Stimulated activated CD4-positive, alpha-beta T cell treated with anti-CD3 and anti-CD28 coated beads, TNF-alpha, amount 100 ng/mL, for 4 hours (primary cell): ENCODE results near the gene ABHD4.
"Not testable (repeated sequence)": the region's sequence is repeated elsewhere in the genome, so short reads cannot be mapped to it uniquely, and the experiment has no call there.

Experiments
- DNase-seq, 3 experiments: peaks; one replicate each; pipeline ENCODE4 v3.0.0-alpha.2; 2020; ENCODE audit warnings: low read depth in 3 of 3

Gene ABHD4

GRCh38 chr14:22561661-22562579, 36.2 kb upstream of the ABHD4 start:
- DNase-seq = peak in 2 of 3 experiments; percentile 52 to 64

- no peak for DNase-seq
Measured at GRCh38 chr14:22563987-22564386, 34.1 kb upstream of the ABHD4 start.

- DNase-seq = no peak
Measured at GRCh38 chr14:22564463-22564862, 33.6 kb upstream of the ABHD4 start.

GRCh38 chr14:22565391-22565945, 32.6 kb upstream of the ABHD4 start:
- DNase-seq = no peak

GRCh38 chr14:22566266-22566665, 31.8 kb upstream of the ABHD4 start:
- not testable (repeated sequence) for DNase-seq

GRCh38 chr14:22566845-22567244, 31.3 kb upstream of the ABHD4 start:
- DNase-seq = no peak

- no peak for DNase-seq
Measured at GRCh38 chr14:22567437-22567836, 30.7 kb upstream of the ABHD4 start.

GRCh38 chr14:22569106-22569736, 28.9 kb upstream of the ABHD4 start:
- DNase-seq = no peak

- no peak for DNase-seq
Measured at GRCh38 chr14:22569737-22570131, 28.4 kb upstream of the ABHD4 start.

- DNase-seq = peak in 2 of 3 experiments; percentile 68 to 81
Measured at GRCh38 chr14:22570132-22570949, 27.8 kb upstream of the ABHD4 start.

- no peak for DNase-seq
Measured at GRCh38 chr14:22572562-22573058, 25.5 kb upstream of the ABHD4 start.

- no peak for DNase-seq
Measured at GRCh38 chr14:22573804-22574203, 24.3 kb upstream of the ABHD4 start.

- no peak for DNase-seq
Measured at GRCh38 chr14:22577334-22577908, 20.7 kb upstream of the ABHD4 start.

- no peak for DNase-seq
Measured at GRCh38 chr14:22579236-22579635, 18.9 kb upstream of the ABHD4 start.

- no peak for DNase-seq
Measured at GRCh38 chr14:22579881-22580280, 18.2 kb upstream of the ABHD4 start.

- no peak for DNase-seq
Measured at GRCh38 chr14:22580625-22581024, 17.5 kb upstream of the ABHD4 start.

- DNase-seq = no peak
Measured at GRCh38 chr14:22583994-22584393, 14.1 kb upstream of the ABHD4 start.

- DNase-seq = no peak
Measured at GRCh38 chr14:22587247-22587646, 10.9 kb upstream of the ABHD4 start.

GRCh38 chr14:22587677-22588422, 10.2 kb upstream of the ABHD4 start:
- DNase-seq = not testable (repeated sequence)

GRCh38 chr14:22588526-22589095, 9.5 kb upstream of the ABHD4 start:
- no peak for DNase-seq
